HEK293 (cell line): Measurements from ENCODE around the gene MIA2.

Experiments
- CTCF ChIA-PET: fragments of 350-600 bp; formaldehyde crosslinking; extraction: SDS; loops from one replicate; lab custom pipeline; 2021; ENCODE audit warnings: antibody characterized with exemption; lab: Yijun Ruan, JAX
- POLR2A ChIA-PET: fragments of 300-600 bp; formaldehyde crosslinking; extraction: SDS; loops from one replicate; lab custom pipeline; 2020; ENCODE audit warnings: antibody characterized with exemption, inconsistent platforms; lab: Yijun Ruan, JAX
- H3K27ac ChIP-seq: fragments of 200-500 bp; sonication (Bioruptor generic); 2 replicates; pipeline ENCODE4 v1.5.1; 2014; ENCODE audit warnings: low read depth, low read length, control low read depth, inconsistent platforms; ENCODE audit errors: extremely low read depth
- H3K36me3 ChIP-seq, 2 experiments: fragments of 200-500 bp in 1 of 2; sonication (Bioruptor generic) in 1 of 2; 1 replicate in 1 of 2; 2 replicates in 1 of 2; pipeline ENCODE4 v1.5.1; 2014 to 2017; ENCODE audit warnings: inconsistent platforms in 2 of 2, low read length in 2 of 2; ENCODE audit not compliant: control insufficient read depth in 2 of 2, insufficient read depth in 1 of 2
- H3K4me1 ChIP-seq: fragments of 200-500 bp; sonication (Bioruptor generic); 2 replicates; pipeline ENCODE4 v1.5.1; 2014; ENCODE audit warnings: mild to moderate bottlenecking, low read length, inconsistent platforms; ENCODE audit not compliant: control insufficient read depth, insufficient read depth
- H3K4me3 ChIP-seq: 2 replicates; pipeline ENCODE4 v1.5.1; 2011; ENCODE audit warnings: low read depth, mild to moderate bottlenecking, control low read depth, low read length, moderate library complexity
- H3K9me3 ChIP-seq: fragments of 200-500 bp; sonication (Bioruptor generic); 2 replicates; pipeline ENCODE4 v1.5.1; 2014; ENCODE audit warnings: low read depth, low read length, inconsistent platforms; ENCODE audit not compliant: control insufficient read depth, insufficient read depth
- CTCF ChIP-seq: fragments of 450-650 bp; formaldehyde crosslinking; IDR thresholded peaks from 2 replicates; pipeline ENCODE4 v1.5.1; 2016; ENCODE audit warnings: missing biosample characterization, missing genetic modification characterization
- FEZF1 ChIP-seq: fragments of 450-650 bp; formaldehyde crosslinking; IDR thresholded peaks from 2 replicates; pipeline ENCODE4 v1.5.1; 2016; ENCODE audit warnings: missing biosample characterization, missing genetic modification characterization
- GFI1B ChIP-seq: fragments of 450-650 bp; formaldehyde crosslinking; IDR thresholded peaks from 2 replicates; pipeline ENCODE4 v1.5.1; 2016; ENCODE audit warnings: missing biosample characterization, missing genetic modification characterization
- INSM2 ChIP-seq: fragments of 450-650 bp; formaldehyde crosslinking; IDR thresholded peaks from 2 replicates; pipeline ENCODE4 v1.5.1; 2016; ENCODE audit warnings: missing biosample characterization, missing genetic modification characterization
- KLF9 ChIP-seq: fragments of 450-650 bp; formaldehyde crosslinking; IDR thresholded peaks from 2 replicates; pipeline ENCODE4 v1.5.1; 2016; ENCODE audit warnings: missing biosample characterization, missing genetic modification characterization, low read depth
- PRDM1 ChIP-seq: fragments of 450-650 bp; formaldehyde crosslinking; IDR thresholded peaks from 2 replicates; pipeline ENCODE4; 2016; ENCODE audit warnings: missing biosample characterization, missing genetic modification characterization
- SCRT2 ChIP-seq: fragments of 450-650 bp; formaldehyde crosslinking; IDR thresholded peaks from 2 replicates; pipeline ENCODE4 v1.5.1; 2016; ENCODE audit warnings: missing biosample characterization, missing genetic modification characterization
- SETDB1 ChIP-seq: IDR thresholded peaks from one replicate; pipeline ENCODE4 v1.6.1; 2017; ENCODE audit warnings: mild to moderate bottlenecking, low read length, moderate library complexity, mixed read lengths; ENCODE audit not compliant: insufficient read length
- SP3 ChIP-seq: fragments of 450-650 bp; formaldehyde crosslinking; IDR thresholded peaks from 2 replicates; pipeline ENCODE4 v1.5.1; 2016; ENCODE audit warnings: missing biosample characterization, missing genetic modification characterization
- TRIM28 ChIP-seq: IDR thresholded peaks from 2 replicates; pipeline ENCODE4 v1.6.1; 2011; ENCODE audit warnings: low read length, control low read depth, borderline replicate concordance
- ZBTB49 ChIP-seq: fragments of 450-650 bp; formaldehyde crosslinking; IDR thresholded peaks from 2 replicates; pipeline ENCODE4 v1.5.1; 2016; ENCODE audit warnings: missing biosample characterization, missing genetic modification characterization, low read depth
- ZNF138 ChIP-seq: fragments of 450-650 bp; formaldehyde crosslinking; IDR thresholded peaks from 2 replicates; pipeline ENCODE4 v1.5.1; 2016; ENCODE audit warnings: missing biosample characterization, missing genetic modification characterization, borderline replicate concordance
- ZNF19 ChIP-seq: fragments of 450-650 bp; formaldehyde crosslinking; IDR thresholded peaks from 2 replicates; pipeline ENCODE4; 2016; ENCODE audit warnings: missing biosample characterization, missing genetic modification characterization, low read depth
- ZNF211 ChIP-seq: fragments of 450-650 bp; formaldehyde crosslinking; IDR thresholded peaks from 2 replicates; pipeline ENCODE4 v1.5.1; 2016; ENCODE audit warnings: low read depth, missing biosample characterization, missing genetic modification characterization
- ZNF221 ChIP-seq: fragments of 450-650 bp; formaldehyde crosslinking; IDR thresholded peaks from 2 replicates; pipeline ENCODE4 v1.5.1; 2017; ENCODE audit warnings: missing biosample characterization, missing genetic modification characterization, borderline replicate concordance
- ZNF324 ChIP-seq: fragments of 450-650 bp; formaldehyde crosslinking; IDR thresholded peaks from 2 replicates; pipeline ENCODE4 v1.5.1; 2016; ENCODE audit warnings: missing biosample characterization, missing genetic modification characterization
- ZNF362 ChIP-seq: fragments of 450-650 bp; formaldehyde crosslinking; IDR thresholded peaks from 2 replicates; pipeline ENCODE4 v1.5.1; 2016; ENCODE audit warnings: missing biosample characterization, missing genetic modification characterization
- ZNF426 ChIP-seq: fragments of 450-650 bp; formaldehyde crosslinking; IDR thresholded peaks from 2 replicates; pipeline ENCODE4 v1.5.1; 2017; ENCODE audit warnings: missing biosample characterization, missing genetic modification characterization, mild to moderate bottlenecking, inconsistent platforms, moderate library complexity
- ZNF488 ChIP-seq: fragments of 450-650 bp; formaldehyde crosslinking; IDR thresholded peaks from 2 replicates; pipeline ENCODE4 v1.5.1; 2016; ENCODE audit warnings: missing biosample characterization, missing genetic modification characterization
- ZNF514 ChIP-seq: fragments of 450-650 bp; formaldehyde crosslinking; IDR thresholded peaks from 2 replicates; pipeline ENCODE4 v1.5.1; 2016; ENCODE audit warnings: missing biosample characterization, missing genetic modification characterization
- ZNF549 ChIP-seq: fragments of 450-650 bp; IDR thresholded peaks from 2 replicates; pipeline ENCODE4 v1.5.1; 2018; ENCODE audit warnings: missing biosample characterization, missing genetic modification characterization, mild to moderate bottlenecking, inconsistent platforms, moderate library complexity
- ZNF623 ChIP-seq: fragments of 450-650 bp; formaldehyde crosslinking; IDR thresholded peaks from 2 replicates; pipeline ENCODE4 v1.5.1; 2016; ENCODE audit warnings: missing biosample characterization, missing genetic modification characterization
- ZNF677 ChIP-seq: fragments of 450-650 bp; IDR thresholded peaks from 2 replicates; pipeline ENCODE4 v1.5.0; 2018; ENCODE audit warnings: missing biosample characterization, mild to moderate bottlenecking, missing genetic modification characterization, moderate library complexity
- ZNF768 ChIP-seq: fragments of 450-650 bp; formaldehyde crosslinking; IDR thresholded peaks from 2 replicates; pipeline ENCODE4 v1.5.1; 2018; ENCODE audit warnings: missing biosample characterization, mild to moderate bottlenecking, missing genetic modification characterization
- ZSCAN16 ChIP-seq: fragments of 450-650 bp; formaldehyde crosslinking; IDR thresholded peaks from 2 replicates; pipeline ENCODE4 v1.5.1; 2016; ENCODE audit warnings: missing biosample characterization, missing genetic modification characterization

Gene MIA2

GRCh38 chr14:39241637-39242036 lies 7.9 kb downstream of the MIA2 start (continued):
- TF ChIP-seq SCRT2 (tag by site-specific recombination) (no peak), ZNF488 (tag by site-specific recombination) (no peak), ZNF677 (tag by site-specific recombination) (no peak), ZNF138 (tag by site-specific recombination) (no peak)

- no peaks in the 10 kb centered on the region for H3K4me1 ChIP-seq
- CTCF ChIA-PET = no interaction called here
- no peak overlapping the region for H3K27ac ChIP-seq
- no peak overlapping the region for H3K4me3 ChIP-seq
- POLR2A ChIA-PET = no interaction called here
- no peaks in the 10 kb centered on the region for H3K36me3 ChIP-seq
- H3K9me3 ChIP-seq = no peaks in the 10 kb centered on the region
- no peak for TF ChIP-seq ZNF19 (tag by site-specific recombination)
- no peak for TF ChIP-seq CTCF (tag by site-specific recombination)
- TF ChIP-seq ZNF211 (tag by site-specific recombination) = no peak
- no peak for TF ChIP-seq INSM2 (tag by site-specific recombination)
Observed at GRCh38 chr14:39243831-39244230, 10.1 kb downstream of the MIA2 start.

GRCh38 chr14:39246618-39247017 lies 12.9 kb downstream of the MIA2 start:
- POLR2A ChIA-PET = no interaction called here
- TF ChIP-seq ZNF623 (tag by site-specific recombination) (no peak), ZNF211 (tag by site-specific recombination) (no peak), ZNF549 (tag by site-specific recombination) (no peak), ZSCAN16 (tag by site-specific recombination) (no peak), ZNF324 (no peak), ZNF514 (tag by site-specific recombination) (no peak), KLF9 (no peak), SETDB1 (no peak), ZBTB49 (tag by site-specific recombination) (no peak), INSM2 (tag by site-specific recombination) (no peak), FEZF1 (tag by site-specific recombination) (no peak), GFI1B (tag by site-specific recombination) (no peak), TRIM28 (no peak), ZNF221 (tag by site-specific recombination) (no peak), ZNF362 (no peak), ZNF426 (tag by site-specific recombination) (no peak), PRDM1 (tag by site-specific recombination) (no peak), SP3 (tag by site-specific recombination) (no peak), ZNF768 (tag by site-specific recombination) (no peak)

More at GRCh38 chr14:39246618-39247017, 12.9 kb downstream of the MIA2 start:
- Histone ChIP-seq H3K36me3 (no peaks in the 10 kb centered on the region), H3K4me3 (no peak overlapping the region), H3K9me3 (no peaks in the 10 kb centered on the region), H3K4me1 (no peaks in the 10 kb centered on the region), H3K27ac (no peak overlapping the region)
- CTCF ChIA-PET = no interaction called here
